Ovary (tissue), 9 donors: ENCODE data around the gene MAFF. TPM values are rescaled to one million over a fixed set of nuclear protein-coding genes. Genes with fewer than 3 reads are reported as not detected.

Experiments
- DNase-seq, 5 donors: peaks; one replicate each; pipeline ENCODE4 v3.0.0-alpha.2; 2019 to 2020
- H3K27ac ChIP-seq, 2 donors: fragments of 200-600 bp; one replicate each; pipeline versions ENCODE4 v1.5.1 to v1.8.0; 2019 to 2022
- H3K27me3 ChIP-seq: fragments of 200-600 bp; one replicate; pipeline ENCODE4 v1.8.0; 2022
- H3K36me3 ChIP-seq: fragments of 200-600 bp; sonication (generic); one replicate; pipeline ENCODE4 v1.5.1; 2019
- H3K4me1 ChIP-seq: one replicate; pipeline ENCODE4 v1.8.1; 2013; ENCODE audit warnings: mild to moderate bottlenecking, moderate library complexity; ENCODE audit not compliant: insufficient read depth
- H3K4me3 ChIP-seq: fragments of 200-600 bp; sonication (generic); one replicate; pipeline ENCODE4 v1.5.1; 2017
- H3K9me3 ChIP-seq, 2 donors: fragments of 200-600 bp in 1 of 2; sonication (generic) in 1 of 2; one replicate each; pipeline versions ENCODE4 v1.5.1 to v1.8.1; 2013 to 2019; ENCODE audit warnings: mild to moderate bottlenecking in 1 of 2, moderate library complexity in 1 of 2
- CTCF ChIP-seq, 3 donors: fragments of 450-650 bp in 2 of 3; fragments of 200-600 bp in 1 of 3; IDR thresholded peaks; one replicate each; pipeline versions ENCODE4 v1.5.1 to v1.8.0; 2016 to 2022; ENCODE audit warnings: antibody characterized with exemption in 3 of 3, mild to moderate bottlenecking in 1 of 3
- EP300 ChIP-seq: sonication (generic); formaldehyde crosslinking; IDR thresholded peaks from one replicate; pipeline ENCODE4 v1.6.1; 2017; ENCODE audit warnings: antibody characterized with exemption
- POLR2A ChIP-seq: fragments of 450-650 bp; IDR thresholded peaks from one replicate; pipeline ENCODE4 v1.6.1; 2017; ENCODE audit warnings: antibody characterized with exemption, mild to moderate bottlenecking, moderate library complexity
- WGBS, 3 donors: extraction: QIAGEN DNeasy Blood & Tissue Kit in 1 of 3; methylation state at CpG; one replicate each; pipeline versions ENCODE4 v1.1.5 to v1.1.7; 2013 to 2017; 5-methylcytosine and 5-hydroxymethylcytosine counted together
- intact Hi-C, 4 donors: fragments of 100-400 bp; cut with DNase I; formaldehyde crosslinking; loops; one replicate each; pipeline versions ENCODE4 v1.11.0 to v1.15.1; 2022 to 2023
- polyA plus RNA-seq, 2 donors: library from polyadenylated mRNA; stranded (reverse); fragments of 200-250 nt in 1 of 2; fragments of 350-450 nt in 1 of 2; fragmentation: Illumina TruSeq in 1 of 2; extraction: RNeasy Lipid Tissue Mini Kit (QIAGEN cat#74804) in 1 of 2; gene quantifications; one replicate each; pipeline ENCODE4 v1.2.3, GENCODE V29; 2013 to 2014
- total RNA-seq, 7 donors: library from RNA; depleted of rRNA in 2 of 7; stranded (reverse); fragments of >200 nt in 2 of 7; fragmentation: NEBNext Ultra II Directional in 3 of 7; extraction: Animal tissue kit (Norgen Biotek cat#: 25700) in 3 of 7; gene quantifications; one replicate each; pipeline versions ENCODE4 v1.1.0 to v1.2.4, GENCODE V29; 2016 to 2023
- donor health status: DM: no; HTN: no; CAD: no; lungs with moderate emphysema.
- donor health status: DM: no; HTN: no; CAD: no.
- donor health status: Bipolar disorder and iron deficiency.
- donor health status: DM: yes; HTN: yes; CAD: no.
- donor health status: DM: no; HTN: no; CAD: no.
- donor health status: DM: yes; HTN: yes; CAD: no.

MAFF gene
- total and polyA plus RNA-seq, 9 donors: 13.3 to 153 (median 19.4) TPM

DNA sequence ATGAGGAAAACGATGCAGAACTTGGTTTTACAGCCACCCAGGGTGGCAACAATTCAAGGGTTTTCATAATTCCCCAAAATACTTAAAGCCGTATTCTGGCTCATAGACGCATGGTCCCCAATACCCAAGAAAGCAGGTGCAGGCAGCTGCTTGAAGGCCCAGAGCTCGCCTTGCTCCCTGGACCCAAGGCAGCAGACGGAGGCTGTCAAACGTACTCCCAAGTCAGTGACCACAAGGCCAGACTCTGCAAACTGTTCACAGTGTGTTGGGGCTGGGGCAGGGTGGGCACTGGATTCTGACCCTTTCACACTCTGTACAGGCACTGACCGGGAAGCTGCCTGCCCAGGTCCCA, 49.5 kb downstream of the MAFF start:
- intact Hi-C loops: loop anchor here in 1 of 4 donors (10.0 kb wide), 1 partner anchor 47 kb away; the partner anchor contains the start of gene MAFF
- DNase-seq: no peak
- 27 to 64% (median 33%) methylated on average over 7 of the region's 7 CpGs for WGBS, 3 donors
- H3K4me3 ChIP-seq: no peak overlapping the region
- H3K27ac ChIP-seq: no peak overlapping the region
- H3K36me3 ChIP-seq: no peaks in the 10 kb centered on the region
- TF ChIP-seq POLR2A (no peak), EP300 (no peak), CTCF (IDR thresholded peaks at IDR 0.05) (no peak)
- H3K9me3 ChIP-seq: no peaks in the 10 kb centered on the region
- H3K4me1 ChIP-seq: peaks cover 6% of the 10 kb centered on the region
- H3K27me3 ChIP-seq: no peaks in the 10 kb centered on the region

DNA sequence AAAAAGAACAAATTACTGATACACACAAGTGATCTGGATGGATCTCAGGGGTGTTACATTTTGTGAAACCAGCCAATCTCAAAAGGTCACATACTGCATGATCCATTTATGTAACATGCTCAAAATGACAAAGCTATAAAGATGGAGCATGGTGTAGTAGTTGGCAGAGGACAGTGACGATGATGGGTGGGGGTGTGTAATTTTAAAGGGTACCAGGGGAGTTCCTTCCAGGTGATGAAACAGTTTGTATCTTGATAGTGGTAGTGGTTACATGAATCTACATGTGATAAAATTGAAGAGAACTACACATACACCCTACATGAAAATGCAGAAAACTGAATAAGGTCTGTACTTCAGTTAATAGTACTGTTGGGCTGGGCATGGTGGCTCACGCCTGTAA, 53.9 kb downstream of the MAFF start:
- Histone ChIP-seq H3K27ac (no peak overlapping the region), H3K4me3 (no peak overlapping the region), H3K27me3 (no peaks in the 10 kb centered on the region), H3K4me1 (peaks cover 10% of the 10 kb centered on the region), H3K36me3 (no peaks in the 10 kb centered on the region), H3K9me3 (no peaks in the 10 kb centered on the region)
- 93 to 100% (median 99%) methylated on average over 2 of the region's 2 CpGs for WGBS, 3 donors
- TF ChIP-seq CTCF (IDR thresholded peaks at IDR 0.05) (no peak), POLR2A (no peak), EP300 (no peak)
- DNase-seq: no peak
- intact Hi-C loops: loop anchor here in 1 of 4 donors (10.0 kb wide), 1 partner anchor 51 kb away; the partner anchor contains the start of gene MAFF

- intact Hi-C loops: loop anchor here in 1 of 4 donors (10.0 kb wide), 1 partner anchor 52 kb away; the partner anchor contains the start of gene MAFF
- 3 to 8% (median 4%) methylated on average over 14 of the region's 14 CpGs for WGBS, 3 donors
- Histone ChIP-seq H3K4me3 (no peak overlapping the region), H3K27me3 (no peaks in the 10 kb centered on the region), H3K27ac (peak overlapping the region; percentile 31 to 74), H3K36me3 (no peaks in the 10 kb centered on the region), H3K9me3 (no peaks in the 10 kb centered on the region), H3K4me1 (peaks cover 14% of the 10 kb centered on the region)
- DNase-seq: peak in 1 of 5 donors; percentile 51
- no peak for TF ChIP-seq EP300
- TF ChIP-seq CTCF (IDR thresholded peaks at IDR 0.05): no peak
- TF ChIP-seq POLR2A: no peak
Measured at GRCh38 chr22:38257181-38257580, 55.4 kb downstream of the MAFF start.

- H3K4me3 ChIP-seq: no peak overlapping the region
- no peak for TF ChIP-seq POLR2A
- TF ChIP-seq EP300: no peak
- no peak for TF ChIP-seq CTCF (IDR thresholded peaks at IDR 0.05)
- 55 to 65% (median 57%) methylated on average over 4 of the region's 4 CpGs for WGBS, 3 donors
- H3K9me3 ChIP-seq: no peaks in the 10 kb centered on the region
- H3K27ac ChIP-seq: peak overlapping the region; percentile 31 to 74
- intact Hi-C loops: loop anchor here in 1 of 4 donors (10.0 kb wide), 1 partner anchor 53 kb away; the partner anchor contains the start of gene MAFF
- no peaks in the 10 kb centered on the region for H3K27me3 ChIP-seq
- peak in 4 of 5 donors; percentile 42 to 74 (median 63) for DNase-seq
- peaks cover 16% of the 10 kb centered on the region for H3K4me1 ChIP-seq
- no peaks in the 10 kb centered on the region for H3K36me3 ChIP-seq
Measured at GRCh38 chr22:38257650-38258250, 56.0 kb downstream of the MAFF start.
